ENCODE measurements around the gene TUSC1. TPM values are rescaled to one million over a fixed set of nuclear protein-coding genes. Genes with fewer than 3 reads are reported as not detected.
"Not testable (repeated sequence)": the region's sequence is repeated elsewhere in the genome, so short reads cannot be mapped to it uniquely, and the experiment has no call there.

The TUSC1 gene
- total RNA-seq, 1 donor from 2014 or later = 15.0 TPM

GRCh38 chr9:25704800-25705199 is 26.6 kb upstream of the TUSC1 start:
- H3K9me3 ChIP-seq = no peaks in the 10 kb centered on the region
- TF ChIP-seq CTCF (IDR thresholded peaks at IDR 0.05) = no peak
- no peak overlapping the region for H3K27ac ChIP-seq
- H3K4me1 ChIP-seq = no peaks in the 10 kb centered on the region
- intact Hi-C loops (cut with DNase I) = no loop called here
- no peaks in the 10 kb centered on the region for H3K27me3 ChIP-seq
- no peak overlapping the region for H3K4me3 ChIP-seq
- DNase-seq (no peak), ATAC-seq (no peak)
- no peaks in the 10 kb centered on the region for H3K36me3 ChIP-seq

DNA sequence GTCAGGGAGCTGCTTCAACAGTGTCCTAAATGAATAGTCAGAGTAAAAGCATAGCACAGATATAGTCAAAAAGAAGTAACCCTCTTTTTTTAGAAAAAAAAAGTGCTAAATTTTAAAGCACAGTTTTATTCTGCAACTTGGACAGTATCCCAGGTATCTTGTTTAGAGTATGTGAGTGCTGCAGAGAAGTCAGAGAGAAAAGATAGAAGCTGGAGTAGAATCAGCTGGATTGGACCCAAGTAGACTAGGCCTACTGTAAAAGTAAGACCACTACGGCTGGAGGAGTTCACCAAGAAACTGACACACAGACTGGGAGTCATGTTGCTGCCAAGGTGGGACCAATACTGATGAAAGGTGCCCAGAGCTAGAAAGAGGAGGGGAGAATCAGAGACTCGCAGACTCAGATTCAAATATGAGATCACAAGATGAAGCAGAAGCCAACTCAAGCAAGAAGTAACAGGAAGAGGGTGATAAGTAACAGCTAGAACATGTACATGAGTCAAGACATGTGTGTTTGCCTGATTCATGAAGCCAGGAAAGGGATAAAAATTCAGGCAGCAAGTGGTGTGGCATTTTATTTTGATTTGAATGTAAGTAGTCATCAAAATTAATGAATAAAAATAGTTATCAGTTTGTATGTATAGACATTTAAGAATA is 25.6 kb upstream of the TUSC1 start:
- intact Hi-C loops (cut with DNase I) = no loop called here
- no peaks in the 10 kb centered on the region for H3K27me3 ChIP-seq
- TF ChIP-seq CTCF (IDR thresholded peaks at IDR 0.05) = no peak
- H3K27ac ChIP-seq = no peak overlapping the region
- ATAC-seq (no peak), DNase-seq (no peak)
- H3K36me3 ChIP-seq = no peaks in the 10 kb centered on the region
- H3K4me3 ChIP-seq = no peak overlapping the region
- no peaks in the 10 kb centered on the region for H3K4me1 ChIP-seq
- no peaks in the 10 kb centered on the region for H3K9me3 ChIP-seq

DNA sequence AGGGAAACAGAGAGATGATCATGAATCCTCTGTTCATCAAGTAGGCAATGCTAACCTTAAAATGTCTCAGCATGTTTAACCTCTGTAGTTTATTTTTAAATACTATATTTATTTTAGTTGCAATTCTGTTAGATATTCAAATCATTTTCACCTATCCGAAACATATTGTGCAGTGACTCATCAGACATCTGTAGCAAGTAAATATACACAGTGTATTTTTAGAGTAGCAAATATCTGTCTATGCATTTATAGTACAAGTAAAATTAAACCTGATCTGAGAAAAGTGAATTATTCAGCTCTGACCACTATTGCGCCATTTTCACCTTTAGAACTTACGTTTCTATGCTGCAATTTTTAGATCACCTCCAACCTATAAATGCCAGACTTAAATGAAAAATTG is 24.3 kb upstream of the TUSC1 start:
- H3K36me3 ChIP-seq = no peaks in the 10 kb centered on the region
- TF ChIP-seq CTCF (IDR thresholded peaks at IDR 0.05) = no peak
- no peak overlapping the region for H3K4me3 ChIP-seq
- intact Hi-C loops (cut with DNase I) = no loop called here
- no peak for ATAC-seq
- H3K9me3 ChIP-seq = no peaks in the 10 kb centered on the region
- H3K27me3 ChIP-seq = no peaks in the 10 kb centered on the region
- DNase-seq = no peak
- no peak overlapping the region for H3K27ac ChIP-seq
- H3K4me1 ChIP-seq = no peaks in the 10 kb centered on the region

DNA sequence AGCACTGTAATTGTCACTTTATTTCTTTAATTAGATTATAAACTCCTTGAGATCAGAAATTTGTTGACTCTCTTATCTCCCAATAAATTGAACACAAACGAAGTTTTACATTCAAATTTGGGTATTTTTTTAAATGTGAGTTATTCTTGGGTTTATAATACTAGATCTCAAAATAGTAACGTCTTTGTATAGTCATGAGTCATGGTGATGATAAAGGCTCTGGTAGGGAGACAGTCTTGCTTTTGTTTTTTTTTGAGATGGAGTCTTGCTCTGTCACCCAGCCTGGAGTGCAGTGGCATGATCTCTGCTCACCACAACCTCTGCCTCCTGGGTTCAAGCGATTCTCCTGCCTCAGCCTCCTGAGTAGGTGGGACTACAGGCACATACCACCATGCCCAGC is 22.7 kb upstream of the TUSC1 start:
- H3K27me3 ChIP-seq; H3K36me3 ChIP-seq; H3K4me1 ChIP-seq; ATAC-seq; H3K27ac ChIP-seq; H3K9me3 ChIP-seq; DNase-seq; intact Hi-C loops (cut with DNase I); H3K4me3 ChIP-seq: not testable (repeated sequence)

DNA sequence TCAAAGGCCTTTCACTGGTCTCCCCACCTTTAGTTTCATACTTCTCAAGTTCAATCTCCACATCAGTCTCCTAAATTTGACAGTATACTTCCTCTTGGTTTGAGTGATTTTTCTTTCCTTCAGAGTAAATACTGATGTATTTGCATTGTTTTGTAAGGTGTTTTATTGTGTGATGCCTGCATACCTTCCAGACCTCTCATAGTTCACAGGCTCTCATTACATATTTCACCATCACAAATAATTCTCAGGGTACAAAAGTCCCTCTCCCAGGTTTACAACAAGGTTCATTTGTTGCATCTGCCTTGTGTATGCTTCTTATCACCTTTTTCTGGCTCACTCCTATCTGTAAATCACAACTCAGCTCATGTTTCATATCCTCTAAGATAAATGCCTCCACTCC is 22.2 kb upstream of the TUSC1 start:
- no peaks in the 10 kb centered on the region for H3K36me3 ChIP-seq
- intact Hi-C loops (cut with DNase I) = no loop called here
- ATAC-seq = no peak
- H3K4me3 ChIP-seq = no peak overlapping the region
- no peaks in the 10 kb centered on the region for H3K9me3 ChIP-seq
- no peaks in the 10 kb centered on the region for H3K27me3 ChIP-seq
- no peaks in the 10 kb centered on the region for H3K4me1 ChIP-seq
- H3K27ac ChIP-seq = no peak overlapping the region
- no peak for DNase-seq
- TF ChIP-seq CTCF (IDR thresholded peaks at IDR 0.05) = no peak

GRCh38 chr9:25691786-25692185 is 13.5 kb upstream of the TUSC1 start:
- Histone ChIP-seq H3K27ac (no peak overlapping the region), H3K9me3 (no peaks in the 10 kb centered on the region), H3K4me1 (no peaks in the 10 kb centered on the region), H3K4me3 (no peak overlapping the region), H3K36me3 (no peaks in the 10 kb centered on the region), H3K27me3 (no peaks in the 10 kb centered on the region)
- ATAC-seq (no peak), DNase-seq (no peak)
- intact Hi-C loops (cut with DNase I) = no loop called here
- no peak for TF ChIP-seq CTCF (IDR thresholded peaks at IDR 0.05)

Data from upper lobe of right lung (tissue), 1 donor.